ENCODE results near the gene FMNL2. TPM values are rescaled to one million over a fixed set of nuclear protein-coding genes. Genes with fewer than 3 reads are reported as not detected.
A peak's percentile ranks its signal among the peaks of the same experiment; 100 is the strongest.

The FMNL2 gene
- total and polyA plus RNA-seq, 2 experiments from 2014 or later = 16.5 to 45.4 TPM

DNA sequence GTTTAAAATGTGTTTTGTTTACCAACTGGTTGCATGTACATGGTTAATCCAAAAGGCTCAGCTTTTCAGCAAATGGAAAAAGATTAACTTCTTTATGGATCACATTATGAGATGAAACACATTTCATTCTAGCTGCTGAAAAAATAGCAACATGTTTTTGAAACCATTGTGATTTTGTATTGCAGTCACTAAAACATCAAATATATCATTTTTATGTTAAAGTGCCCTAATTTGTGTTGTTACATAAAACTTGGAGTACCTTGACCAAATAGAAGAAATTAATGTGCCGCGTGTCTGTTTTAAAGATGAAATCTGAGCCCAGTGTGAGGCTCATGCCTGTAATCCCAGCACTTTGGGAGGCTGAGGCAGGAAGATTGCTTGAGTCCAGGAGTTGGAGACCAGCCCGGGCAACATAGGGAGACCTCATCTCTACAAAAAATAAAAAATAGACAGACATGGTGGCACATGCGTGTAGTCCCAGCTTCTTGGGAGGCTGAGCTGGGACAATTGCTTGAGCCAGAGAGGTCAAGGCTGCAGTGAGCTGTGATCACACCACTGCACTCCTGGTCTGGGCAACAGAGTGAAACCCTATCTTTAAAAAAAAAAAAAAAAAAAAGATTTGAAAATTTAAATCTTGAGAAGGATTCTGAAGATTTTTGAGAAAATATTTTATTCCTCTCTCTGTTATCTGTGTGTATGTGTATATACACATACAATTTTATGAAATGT, 96.6 kb downstream of the FMNL2 start:
- H3K4me1 Mint-ChIP-seq = peaks cover 70% of the 10 kb centered on the region

More for the DNA sequence above, 96.6 kb downstream of the FMNL2 start:
- H3K27me3 ChIP-seq (ENCODE audit: insufficient read depth) = no peaks in the 10 kb centered on the region
- H4K20me1 ChIP-seq (replicated peaks; ENCODE audit: insufficient read depth) = peaks cover 23% of the 10 kb centered on the region; the same call in 1 of the 2 replicates
- H2AFZ ChIP-seq = no peak overlapping the region
- TF ChIP-seq NANOG (IDR thresholded peaks at IDR 0.05; ENCODE audit: borderline replicate concordance) (no peak), STAT1 (IDR thresholded peaks at IDR 0.05; ENCODE audit: unreplicated experiment) (no peak), REST (IDR thresholded peaks at IDR 0.05; ENCODE audit: unreplicated experiment) (no peak), CREB1 (CRISPR knock-in tag; IDR thresholded peaks at IDR 0.05; ENCODE audit: low read depth) (no peak), EZH2phosphoT487 (IDR thresholded peaks at IDR 0.05; ENCODE audit: unreplicated experiment) (no peak), EZH2 (IDR thresholded peaks at IDR 0.05; ENCODE audit: low read depth, unreplicated experiment) (no peak), ZNF114 (CRISPR knock-in tag; IDR thresholded peaks at IDR 0.05) (no peak)
- TF ChIP-seq, protein P1, sequence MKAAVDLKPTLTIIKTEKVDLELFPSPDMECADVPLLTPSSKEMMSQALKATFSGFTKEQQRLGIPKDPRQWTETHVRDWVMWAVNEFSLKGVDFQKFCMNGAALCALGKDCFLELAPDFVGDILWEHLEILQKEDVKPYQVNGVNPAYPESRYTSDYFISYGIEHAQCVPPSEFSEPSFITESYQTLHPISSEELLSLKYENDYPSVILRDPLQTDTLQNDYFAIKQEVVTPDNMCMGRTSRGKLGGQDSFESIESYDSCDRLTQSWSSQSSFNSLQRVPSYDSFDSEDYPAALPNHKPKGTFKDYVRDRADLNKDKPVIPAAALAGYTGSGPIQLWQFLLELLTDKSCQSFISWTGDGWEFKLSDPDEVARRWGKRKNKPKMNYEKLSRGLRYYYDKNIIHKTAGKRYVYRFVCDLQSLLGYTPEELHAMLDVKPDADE (IDR thresholded peaks at IDR 0.05) = no peak
- H3K36me3 ChIP-seq (ENCODE audit: insufficient read depth) = no peaks in the 10 kb centered on the region
- H3K4me3 Mint-ChIP-seq = no peak overlapping the region
- no peaks in the 10 kb centered on the region for H3K27me3 Mint-ChIP-seq (ENCODE audit: insufficient read depth, low read depth, poor library complexity)
- no peak overlapping the region for H3K4me2 ChIP-seq
- ATAC-seq (no peak), DNase-seq (ENCODE audit: low spot score) (no peak)
- H3K9me2 ChIP-seq (ENCODE audit: insufficient read depth) = peaks cover 6% of the 10 kb centered on the region; the same call in 1 of the 2 replicates
- peak overlapping the region; percentile 30; the same call in 1 of the 2 replicates for H3K27ac Mint-ChIP-seq
- H3K4me3 ChIP-seq = no peak overlapping the region
- H3K36me3 Mint-ChIP-seq (ENCODE audit: low read depth) = no peaks in the 10 kb centered on the region
- H3K79me2 ChIP-seq (replicated peaks; ENCODE audit: insufficient read depth) = peaks cover 98% of the 10 kb centered on the region
- H3K27ac ChIP-seq (ENCODE audit: low read depth) = no peak overlapping the region
- H3K4me1 ChIP-seq (ENCODE audit: insufficient read depth) = peaks cover 66% of the 10 kb centered on the region
- H3K9me3 Mint-ChIP-seq = no peaks in the 10 kb centered on the region
- no peaks in the 10 kb centered on the region for H3F3A ChIP-seq (replicated peaks; ENCODE audit: low read depth)
